NT2/D1 (cell line): ENCODE data around the gene TMEM182.

Experiments
- DNase-seq: peaks from one replicate; pipeline ENCODE4 v3.0.0-alpha.2; 2011; ENCODE audit warnings: low read depth, low spot score
- H3K27me3 ChIP-seq: 2 replicates; pipeline ENCODE4 v1.6.0; 2011; ENCODE audit warnings: mild to moderate bottlenecking; ENCODE audit not compliant: insufficient read length, insufficient read depth
- H3K36me3 ChIP-seq: 2 replicates; pipeline ENCODE4 v1.6.1; 2011; ENCODE audit warnings: mild to moderate bottlenecking, low read length, mixed read lengths; ENCODE audit not compliant: insufficient read depth, insufficient read length
- H3K4me1 ChIP-seq: 2 replicates; pipeline ENCODE4 v1.5.1; 2011; ENCODE audit not compliant: insufficient read depth, insufficient read length
- H3K4me3 ChIP-seq: 2 replicates; pipeline ENCODE4 v1.5.1; 2011; ENCODE audit warnings: low read depth; ENCODE audit not compliant: insufficient read length
- H3K9ac ChIP-seq: 2 replicates; pipeline ENCODE4 v1.6.0; 2011; ENCODE audit warnings: low read depth; ENCODE audit not compliant: insufficient read length
- H3K9me3 ChIP-seq: 2 replicates; pipeline ENCODE4 v1.5.1; 2011; ENCODE audit warnings: mild to moderate bottlenecking, low read length; ENCODE audit not compliant: insufficient read depth
- SUZ12 ChIP-seq: IDR thresholded peaks from 2 replicates; pipeline ENCODE4 v1.6.1; 2011; ENCODE audit not compliant: insufficient read length, insufficient read depth; ENCODE audit errors: extremely low read depth
- YY1 ChIP-seq: IDR thresholded peaks from 2 replicates; pipeline ENCODE4 v1.6.1; 2011; ENCODE audit not compliant: insufficient read length, insufficient read depth
- ZNF274 ChIP-seq: IDR thresholded peaks from 2 replicates; pipeline ENCODE4 v1.6.1; 2011; ENCODE audit warnings: mild to moderate bottlenecking, low read depth, low read length

The TMEM182 gene

DNA sequence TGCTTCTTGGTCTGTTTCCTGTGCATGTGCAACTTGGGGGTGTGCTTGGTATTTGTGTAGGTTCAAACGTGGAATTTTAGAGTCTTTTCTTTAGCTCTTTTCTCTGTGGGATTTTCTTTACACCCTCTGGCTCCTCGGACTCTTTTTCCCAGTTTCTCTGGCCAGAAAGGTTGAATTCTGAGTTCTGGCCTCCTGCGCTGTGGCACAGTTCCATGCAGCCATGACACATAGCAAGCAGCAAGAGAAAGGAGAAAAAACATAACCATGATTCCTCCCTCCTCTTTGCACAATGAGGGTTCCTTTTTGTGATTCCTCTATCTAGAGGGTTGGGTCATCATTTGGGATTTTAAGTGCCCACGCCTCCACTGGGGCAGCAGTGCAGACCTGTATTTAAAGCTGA is 33.8 kb downstream of the TMEM182 start:
- DNase-seq, result no peak
- Histone ChIP-seq H3K36me3 (peaks cover 3% of the 10 kb centered on the region), H3K9me3 (peaks cover 7% of the 10 kb centered on the region), H3K9ac (no peak overlapping the region), H3K4me1 (peaks cover 2% of the 10 kb centered on the region), H3K4me3 (no peak overlapping the region), H3K27me3 (no peaks in the 10 kb centered on the region)
- TF ChIP-seq ZNF274 (no peak), SUZ12 (no peak), YY1 (no peak)

GRCh38 chr2:102796337-102796736 is 34.5 kb downstream of the TMEM182 start:
- no peak overlapping the region for H3K9ac ChIP-seq
- no peak overlapping the region for H3K4me3 ChIP-seq
- peaks cover 14% of the 10 kb centered on the region for H3K9me3 ChIP-seq
- TF ChIP-seq ZNF274, result no peak
- TF ChIP-seq YY1, result no peak
- no peak for TF ChIP-seq SUZ12
- peaks cover 2% of the 10 kb centered on the region for H3K4me1 ChIP-seq
- DNase-seq, result no peak
- H3K36me3 ChIP-seq, result peaks cover 3% of the 10 kb centered on the region
- no peaks in the 10 kb centered on the region for H3K27me3 ChIP-seq

GRCh38 chr2:102797486-102797885 is 35.7 kb downstream of the TMEM182 start:
- no peaks in the 10 kb centered on the region for H3K27me3 ChIP-seq
- H3K9me3 ChIP-seq, result peaks cover 26% of the 10 kb centered on the region
- no peak overlapping the region for H3K4me3 ChIP-seq
- peaks cover 3% of the 10 kb centered on the region for H3K36me3 ChIP-seq
- no peak for DNase-seq
- no peak for TF ChIP-seq YY1
- TF ChIP-seq ZNF274, result no peak
- no peak for TF ChIP-seq SUZ12
- H3K9ac ChIP-seq, result no peak overlapping the region
- H3K4me1 ChIP-seq, result peaks cover 2% of the 10 kb centered on the region

DNA sequence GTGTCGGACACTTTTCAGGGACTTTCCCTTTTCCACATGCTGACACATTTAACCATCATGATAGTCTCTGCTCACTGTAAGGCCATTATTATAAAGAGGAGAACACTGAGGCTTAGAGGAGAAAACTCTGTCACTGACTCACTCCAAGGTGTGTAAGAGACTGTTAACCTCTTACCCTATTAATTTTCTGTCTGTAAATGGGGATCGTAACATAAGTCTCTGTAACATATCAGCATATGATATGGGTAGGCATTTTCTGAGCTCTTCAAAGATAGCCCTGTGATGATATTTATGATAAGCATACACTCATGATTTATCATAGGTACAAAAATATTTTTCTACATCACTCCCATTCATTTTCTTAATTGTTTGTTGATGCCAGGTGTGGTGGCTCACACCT is 36.4 kb downstream of the TMEM182 start:
- no peaks in the 10 kb centered on the region for H3K27me3 ChIP-seq
- H3K9me3 ChIP-seq, result peaks cover 26% of the 10 kb centered on the region
- H3K4me3 ChIP-seq, result no peak overlapping the region
- TF ChIP-seq ZNF274 (no peak), YY1 (no peak), SUZ12 (no peak)
- H3K4me1 ChIP-seq, result peaks cover 2% of the 10 kb centered on the region
- no peak overlapping the region for H3K9ac ChIP-seq
- DNase-seq, result no peak
- peaks cover 3% of the 10 kb centered on the region for H3K36me3 ChIP-seq

DNA sequence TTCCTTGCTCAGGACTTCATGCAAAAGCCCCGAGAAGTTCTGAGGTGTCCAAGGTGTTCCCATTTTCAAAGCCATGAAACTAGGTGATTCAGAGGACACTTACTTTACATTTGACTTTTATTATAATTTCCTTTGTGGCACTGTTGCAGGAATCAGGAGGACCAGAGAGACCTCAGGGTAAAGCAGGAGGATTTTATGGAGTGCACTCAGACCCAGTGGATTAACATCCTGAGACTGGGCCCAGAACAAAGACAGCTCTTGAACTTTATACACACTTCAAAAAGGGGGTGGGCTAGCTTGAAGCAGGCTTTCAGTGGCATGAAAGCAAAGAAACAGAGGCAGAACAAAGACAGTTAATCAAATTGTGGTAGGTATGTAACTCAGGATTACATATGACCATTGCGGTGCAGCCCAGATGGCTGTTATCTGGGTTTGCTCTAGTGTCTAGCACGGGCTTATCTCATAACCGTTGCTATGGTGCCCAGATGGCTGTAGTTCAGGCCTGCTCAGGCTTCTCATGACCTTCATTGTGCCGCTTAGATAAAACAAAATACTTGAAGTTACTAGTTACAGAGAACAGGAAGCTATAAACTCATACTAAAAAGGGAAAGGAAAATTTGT is 39.4 kb downstream of the TMEM182 start:
- Histone ChIP-seq H3K9me3 (peaks cover 26% of the 10 kb centered on the region), H3K4me3 (no peak overlapping the region), H3K4me1 (peaks cover 2% of the 10 kb centered on the region), H3K9ac (no peak overlapping the region), H3K27me3 (no peaks in the 10 kb centered on the region), H3K36me3 (peaks cover 3% of the 10 kb centered on the region)
- TF ChIP-seq YY1 (no peak), SUZ12 (no peak), ZNF274 (no peak)
- DNase-seq, result peak; percentile 3

DNA sequence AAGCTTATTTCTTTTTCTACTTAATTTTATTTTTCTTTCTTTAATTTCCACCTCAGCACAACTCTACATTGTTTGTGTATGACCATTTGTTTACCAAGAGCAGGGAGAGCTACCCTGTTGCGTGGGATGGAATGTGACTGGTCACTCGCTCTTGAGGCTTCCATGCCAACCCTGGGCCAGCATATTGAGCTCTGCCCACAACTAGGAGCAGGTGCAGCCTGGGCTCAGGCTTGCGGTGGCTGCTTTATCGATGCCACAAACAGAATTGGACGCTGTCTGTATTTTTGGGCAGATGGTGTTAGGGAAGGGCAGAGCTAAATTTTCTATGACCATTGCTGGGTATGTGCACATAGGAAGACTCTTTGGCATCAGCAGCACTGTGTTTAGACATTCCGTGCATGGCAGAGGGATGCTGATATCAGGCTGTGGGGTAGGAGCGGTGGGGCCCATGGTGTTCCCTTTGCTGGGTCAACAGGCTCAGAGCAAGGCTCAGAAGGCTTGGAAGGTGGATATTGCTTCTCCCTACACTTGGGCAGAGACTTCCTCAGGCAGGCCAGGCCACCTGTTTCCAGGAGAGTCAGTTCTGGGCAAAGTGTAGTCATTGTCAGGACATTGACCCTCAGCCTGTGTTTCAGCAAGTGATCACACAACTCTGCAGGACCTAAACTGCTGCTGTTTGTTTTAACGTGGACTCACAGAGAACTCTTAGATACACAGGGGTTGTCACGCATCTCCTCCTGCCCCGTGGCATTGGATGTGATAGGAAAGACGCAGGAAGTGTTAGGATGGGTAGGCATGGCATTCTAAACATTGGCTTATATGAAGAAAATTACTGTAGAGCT is 40.2 kb downstream of the TMEM182 start:
- Histone ChIP-seq H3K36me3 (peaks cover 3% of the 10 kb centered on the region), H3K27me3 (no peaks in the 10 kb centered on the region), H3K4me3 (no peak overlapping the region), H3K9me3 (peaks cover 26% of the 10 kb centered on the region), H3K9ac (no peak overlapping the region), H3K4me1 (no peaks in the 10 kb centered on the region)
- TF ChIP-seq YY1 (no peak), ZNF274 (no peak), SUZ12 (no peak)
- DNase-seq, result no peak
